NCI-H524 treated with DMSO at 0.1 percent for 48 hours (cell line): Measurements from ENCODE around the gene MYH1.
"Not testable (repeated sequence)": the region's sequence is repeated elsewhere in the genome, so short reads cannot be mapped to it uniquely, and the experiment has no call there.

Source experiments
- DNase-seq: peaks from one replicate; lab custom pipeline; 2025; lab: John Stamatoyannopoulos, UW

MYH1 gene

GRCh38 chr17:10518271-10519037, at the start of gene MYH1:
Gene MYH1, minus strand, starts transcription at chr17:10518542. Its CDS starts 1,900 bp downstream, at chr17:10516642.
- no peak for DNase-seq

GRCh38 chr17:10563991-10564660, 45.8 kb upstream of the MYH1 start:
- DNase-seq: no peak

- no peak for DNase-seq
Measured at GRCh38 chr17:10558049-10558448, 39.7 kb upstream of the MYH1 start.

GRCh38 chr17:10557422-10557821, 39.1 kb upstream of the MYH1 start:
- no peak for DNase-seq

GRCh38 chr17:10556301-10557005, 38.1 kb upstream of the MYH1 start:
- no peak for DNase-seq

GRCh38 chr17:10550014-10550413, 31.7 kb upstream of the MYH1 start:
- no peak for DNase-seq

- no peak for DNase-seq
Measured at GRCh38 chr17:10549096-10549842, 30.9 kb upstream of the MYH1 start, which contains the start of gene MYH2. Gene MYH2, minus strand, starts transcription at chr17:10549658. Its CDS starts 1,738 bp downstream, at chr17:10547920.

GRCh38 chr17:10547351-10547750, 29.0 kb upstream of the MYH1 start:
- no peak for DNase-seq

GRCh38 chr17:10543486-10543885, 25.1 kb upstream of the MYH1 start:
- DNase-seq: not testable (repeated sequence)

- DNase-seq: not testable (repeated sequence)
Measured at GRCh38 chr17:10541179-10541578, 22.8 kb upstream of the MYH1 start.

- no peak for DNase-seq
Measured at GRCh38 chr17:10532026-10532425, 13.7 kb upstream of the MYH1 start.

GRCh38 chr17:10527419-10527818, 9.1 kb upstream of the MYH1 start:
- DNase-seq: no peak

- no peak for DNase-seq
Measured at GRCh38 chr17:10526517-10526916, 8.2 kb upstream of the MYH1 start.

GRCh38 chr17:10523064-10523463, 4.7 kb upstream of the MYH1 start:
- no peak for DNase-seq

- no peak for DNase-seq
Measured at GRCh38 chr17:10521949-10522348, 3.6 kb upstream of the MYH1 start.

- DNase-seq: no peak
Measured at GRCh38 chr17:10516638-10517037, 1.7 kb downstream of the MYH1 start.

GRCh38 chr17:10516065-10516464, 2.3 kb downstream of the MYH1 start:
- no peak for DNase-seq

GRCh38 chr17:10513299-10514067, 4.9 kb downstream of the MYH1 start:
- DNase-seq: no peak

GRCh38 chr17:10512856-10513255, 5.5 kb downstream of the MYH1 start:
- DNase-seq: no peak

GRCh38 chr17:10499950-10500349, 18.4 kb downstream of the MYH1 start:
- DNase-seq: no peak

- DNase-seq: no peak
Measured at GRCh38 chr17:10492004-10492403, 26.3 kb downstream of the MYH1 start.
